Caco-2 (cell line): ENCODE results near the gene RNF123. TPM values are rescaled to one million over a fixed set of nuclear protein-coding genes. Genes with fewer than 3 reads are reported as not detected.

Source experiments
- BruUV-seq: library from RNA; stranded (reverse); fragments of 400-500 nt; replicated peaks from 2 replicates; lab custom pipeline; 2021; lab: Mats Ljungman, UMichigan
- CTCF ChIA-PET: fragments of 300-600 bp; sonication (Branson Sonifier 250); formaldehyde crosslinking; loops from one replicate; lab custom pipeline; 2022; ENCODE audit warnings: antibody characterized with exemption; lab: Charles Lee
- POLR2A ChIA-PET: fragments of 300-600 bp; sonication (Branson Sonifier 250); formaldehyde crosslinking; loops from one replicate; lab custom pipeline; 2022; ENCODE audit warnings: antibody characterized with exemption; lab: Charles Lee
- DNase-seq, 2 experiments: peaks; one replicate each; pipeline versions ENCODE4 v3.0.0 to v3.0.0-alpha.2; 2020 to 2022
- H3K27me3 ChIP-seq: replicated peaks from 2 replicates; pipeline ENCODE4 v1.6.0; 2011; ENCODE audit warnings: low read length; ENCODE audit not compliant: control insufficient read depth, insufficient read depth
- H3K36me3 ChIP-seq: 2 replicates; pipeline ENCODE4 v1.5.1; 2011; ENCODE audit warnings: low read length; ENCODE audit not compliant: control insufficient read depth, insufficient read depth
- H3K4me1 ChIP-seq: fragments of 250-450 bp; sonication (Bioruptor Pico); 2 replicates; pipeline ENCODE4 v1.5.1; 2020; ENCODE audit warnings: mild to moderate bottlenecking
- H3K4me3 ChIP-seq: 2 replicates; pipeline ENCODE4 v1.5.1; 2011; ENCODE audit warnings: low read depth, mild to moderate bottlenecking, control low read depth, low read length
- H3K9me3 ChIP-seq: fragments of 250-450 bp; sonication (Bioruptor Pico); 2 replicates; pipeline ENCODE4 v1.5.1; 2020; ENCODE audit warnings: mild to moderate bottlenecking, moderate library complexity
- H3K27ac Mint-ChIP-seq: one replicate; pipeline ENCODE4 v1.8.0; 2022; ENCODE audit warnings: mixed read lengths; ENCODE audit not compliant: unreplicated experiment
- H3K27me3 Mint-ChIP-seq: one replicate; pipeline ENCODE4 v1.8.0; 2022; ENCODE audit warnings: mixed read lengths; ENCODE audit not compliant: insufficient read depth, unreplicated experiment
- H3K36me3 Mint-ChIP-seq: one replicate; pipeline ENCODE4 v1.8.0; 2022; ENCODE audit warnings: mild to moderate bottlenecking, mixed read lengths; ENCODE audit not compliant: insufficient read depth, unreplicated experiment
- H3K4me1 Mint-ChIP-seq: one replicate; pipeline ENCODE4 v1.8.0; 2022; ENCODE audit warnings: low read depth, mixed read lengths; ENCODE audit not compliant: unreplicated experiment
- H3K4me3 Mint-ChIP-seq: one replicate; pipeline ENCODE4 v1.8.0; 2022; ENCODE audit warnings: mild to moderate bottlenecking, moderate library complexity, mixed read lengths; ENCODE audit not compliant: unreplicated experiment
- H3K9me3 Mint-ChIP-seq: one replicate; pipeline ENCODE4 v1.8.0; 2022; ENCODE audit warnings: mixed read lengths; ENCODE audit not compliant: unreplicated experiment
- intact Hi-C: fragments of 100-400 bp; cut with micrococcal nuclease; formaldehyde crosslinking; loops from one replicate; pipeline ENCODE4 v1.10.0; 2022; ENCODE audit not compliant: unreplicated experiment
- total RNA-seq: library from RNA; stranded (reverse); gene quantifications from 2 replicates; pipeline ENCODE4 v1.2.3, GENCODE V29; 2022
- TF ChIP-seq, protein P1 (sequence below), 2 experiments: fragments of 200-600 bp in 1 of 2; IDR thresholded peaks; 1 replicate in 1 of 2; 2 replicates in 1 of 2; pipeline versions ENCODE4 v1.5.1 to v1.8.0; 2011 to 2022; ENCODE audit warnings: antibody characterized with exemption in 1 of 2, control low read depth in 1 of 2, inconsistent platforms in 1 of 2, low read depth in 1 of 2, low read length in 1 of 2, mild to moderate bottlenecking in 1 of 2, moderate library complexity in 1 of 2; ENCODE audit not compliant: insufficient read depth in 1 of 2, severe bottlenecking in 1 of 2, unreplicated experiment in 1 of 2

RNF123 gene
- total RNA-seq, 1 experiment from 2014 or later: 45.2 TPM

- TF ChIP-seq, protein P1, sequence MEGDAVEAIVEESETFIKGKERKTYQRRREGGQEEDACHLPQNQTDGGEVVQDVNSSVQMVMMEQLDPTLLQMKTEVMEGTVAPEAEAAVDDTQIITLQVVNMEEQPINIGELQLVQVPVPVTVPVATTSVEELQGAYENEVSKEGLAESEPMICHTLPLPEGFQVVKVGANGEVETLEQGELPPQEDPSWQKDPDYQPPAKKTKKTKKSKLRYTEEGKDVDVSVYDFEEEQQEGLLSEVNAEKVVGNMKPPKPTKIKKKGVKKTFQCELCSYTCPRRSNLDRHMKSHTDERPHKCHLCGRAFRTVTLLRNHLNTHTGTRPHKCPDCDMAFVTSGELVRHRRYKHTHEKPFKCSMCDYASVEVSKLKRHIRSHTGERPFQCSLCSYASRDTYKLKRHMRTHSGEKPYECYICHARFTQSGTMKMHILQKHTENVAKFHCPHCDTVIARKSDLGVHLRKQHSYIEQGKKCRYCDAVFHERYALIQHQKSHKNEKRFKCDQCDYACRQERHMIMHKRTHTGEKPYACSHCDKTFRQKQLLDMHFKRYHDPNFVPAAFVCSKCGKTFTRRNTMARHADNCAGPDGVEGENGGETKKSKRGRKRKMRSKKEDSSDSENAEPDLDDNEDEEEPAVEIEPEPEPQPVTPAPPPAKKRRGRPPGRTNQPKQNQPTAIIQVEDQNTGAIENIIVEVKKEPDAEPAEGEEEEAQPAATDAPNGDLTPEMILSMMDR (IDR thresholded peaks at IDR 0.05; ENCODE audit: insufficient read depth in 1 of 2, low read depth in 1 of 2, low read length in 1 of 2, severe bottlenecking in 1 of 2, unreplicated experiment in 1 of 2): peak; percentile 24 to 46
- Mint-ChIP-seq H3K4me3 (no peak overlapping the region), H3K27me3 (no peaks in the 10 kb centered on the region), H3K36me3 (peaks cover 5% of the 10 kb centered on the region), H3K9me3 (no peaks in the 10 kb centered on the region), H3K4me1 (no peaks in the 10 kb centered on the region), H3K27ac (no peak overlapping the region)
- Histone ChIP-seq H3K4me3 (no peak overlapping the region), H3K36me3 (no peaks in the 10 kb centered on the region; the same call in 1 of the 2 replicates), H3K9me3 (no peaks in the 10 kb centered on the region), H3K27me3 (no peaks in the 10 kb centered on the region), H3K4me1 (no peaks in the 10 kb centered on the region)
- ChIA-PET POLR2A (no interaction called here), CTCF (interaction anchor here (0.6 to 1.9 kb wide), 7 partner anchors 18 to 162 kb away, joined by 3 to 6 read pairs (median 4); partner anchors contain the start of genes AMIGO3, BSN, GMPPB and INKA1)
- no peak for DNase-seq
- intact Hi-C loops: loop anchor here (5.0 kb wide), 1 partner anchor 206 kb away; no protein-coding TSS in a partner anchor
- BruUV-seq: no TSS peak
These were observed 12.2 kb downstream of the RNF123 start for GRCh38 chr3:49701388-49702077.

DNA sequence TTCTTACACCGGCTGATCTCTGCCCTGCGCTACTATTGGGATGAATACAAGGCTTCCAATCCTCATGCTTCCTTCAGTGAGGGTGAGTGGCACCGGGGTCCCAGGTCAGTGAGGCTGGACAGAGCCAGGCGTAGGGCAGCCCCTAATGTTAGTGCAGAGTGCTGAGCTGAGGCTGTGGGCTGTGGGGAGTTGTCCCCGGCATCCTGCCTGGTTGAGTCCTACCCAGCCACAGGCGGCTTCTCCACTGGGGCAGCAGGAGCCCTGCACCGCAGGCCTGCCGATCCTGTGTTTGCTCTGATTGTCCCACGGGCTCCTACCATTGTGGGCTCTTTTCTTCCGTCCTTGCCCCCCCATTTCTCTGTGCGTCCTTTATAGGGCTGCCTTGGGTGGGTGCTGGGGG, 13.3 kb downstream of the RNF123 start:
- intact Hi-C loops: loop anchor here (1.0 to 5.0 kb wide), 2 partner anchors 137 to 205 kb away; no protein-coding TSS in a partner anchor
- TF ChIP-seq, protein P1 (IDR thresholded peaks at IDR 0.05; ENCODE audit: insufficient read depth in 1 of 2, low read depth in 1 of 2, low read length in 1 of 2, severe bottlenecking in 1 of 2, unreplicated experiment in 1 of 2): no peak

DNA sequence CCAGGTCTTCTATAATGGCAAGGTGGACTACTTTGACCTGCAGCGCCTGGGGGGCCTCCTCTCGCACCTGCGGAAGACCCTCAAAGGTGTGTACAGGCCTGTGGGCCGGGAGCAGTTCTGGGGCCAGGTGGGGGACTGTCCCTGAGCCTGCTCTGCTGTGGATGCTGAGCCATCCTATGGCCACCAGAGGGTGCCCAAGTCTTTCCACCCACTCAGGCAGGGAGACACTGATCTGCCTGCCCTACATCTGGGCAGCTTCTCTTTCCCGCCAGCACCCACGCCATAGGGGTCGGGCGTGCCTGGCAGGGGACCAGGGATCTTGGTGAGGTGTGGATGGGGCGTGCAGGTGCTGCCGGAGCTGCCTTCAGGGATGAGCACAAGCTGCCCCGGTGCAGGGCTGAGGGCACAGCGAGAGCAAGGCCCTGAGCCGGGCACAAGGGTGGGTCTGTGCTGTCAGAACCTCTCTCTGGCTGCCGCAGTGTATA, 14.1 kb downstream of the RNF123 start:
- intact Hi-C loops: loop anchor here (1.0 to 5.0 kb wide), 2 partner anchors 136 to 204 kb away; no protein-coding TSS in a partner anchor
- Histone ChIP-seq H3K9me3 (no peaks in the 10 kb centered on the region), H3K36me3 (no peaks in the 10 kb centered on the region; the same call in 1 of the 2 replicates), H3K4me1 (no peaks in the 10 kb centered on the region), H3K27me3 (no peaks in the 10 kb centered on the region), H3K4me3 (no peak overlapping the region)
- Mint-ChIP-seq H3K36me3 (peaks cover 5% of the 10 kb centered on the region), H3K27ac (no peak overlapping the region), H3K27me3 (no peaks in the 10 kb centered on the region), H3K4me1 (no peaks in the 10 kb centered on the region), H3K4me3 (no peak overlapping the region), H3K9me3 (no peaks in the 10 kb centered on the region)
- TF ChIP-seq, protein P1 (IDR thresholded peaks at IDR 0.05; ENCODE audit: insufficient read depth in 1 of 2, low read depth in 1 of 2, low read length in 1 of 2, severe bottlenecking in 1 of 2, unreplicated experiment in 1 of 2): peak; percentile 71 to 87
- CTCF ChIA-PET: interaction anchor here (0.6 to 1.1 kb wide), 3 partner anchors 9 to 164 kb away, joined by 3 to 4 read pairs (median 3); no protein-coding TSS in a partner anchor
- DNase-seq: peak; percentile 67 to 72
- POLR2A ChIA-PET: no interaction called here
- BruUV-seq: no TSS peak

More for the DNA sequence above, 13.3 kb downstream of the RNF123 start:
- Mint-ChIP-seq H3K27me3 (no peaks in the 10 kb centered on the region), H3K36me3 (peaks cover 5% of the 10 kb centered on the region), H3K4me3 (no peak overlapping the region), H3K9me3 (no peaks in the 10 kb centered on the region), H3K4me1 (no peaks in the 10 kb centered on the region), H3K27ac (no peak overlapping the region)
- BruUV-seq: no TSS peak
- no peaks in the 10 kb centered on the region for H3K4me1 ChIP-seq
- no peak overlapping the region for H3K4me3 ChIP-seq
- H3K9me3 ChIP-seq: no peaks in the 10 kb centered on the region
- no peak for DNase-seq
- POLR2A ChIA-PET: no interaction called here
- H3K27me3 ChIP-seq: no peaks in the 10 kb centered on the region
- no peaks in the 10 kb centered on the region; the same call in 1 of the 2 replicates for H3K36me3 ChIP-seq
- CTCF ChIA-PET: interaction anchor here (1.1 kb wide), 1 partner anchor 163 kb away, joined by 3 read pairs; no protein-coding TSS in a partner anchor
